Body of pancreas (tissue), 4 donors: ENCODE results near the gene DCP1A.

ENCODE experiments used
- POLR2A ChIP-seq, 3 donors: fragments of 450-650 bp; IDR thresholded peaks; one replicate each; pipeline ENCODE4 v1.6.1; 2016; ENCODE audit warnings: antibody characterized with exemption in 3 of 3, mild to moderate bottlenecking in 2 of 3
- TF ChIP-seq, protein P1 (sequence below), 7 experiments: fragments of 450-650 bp in 4 of 7; fragments of 200-600 bp in 3 of 7; sonication (generic) in 3 of 7; IDR thresholded peaks; one replicate each; pipeline ENCODE4 v1.5.1; 2016 to 2019; ENCODE audit warnings: antibody characterized with exemption in 7 of 7

GRCh38 chr3:53235545-53235944, 111.8 kb downstream of the DCP1A start:
- TF ChIP-seq, protein P1, sequence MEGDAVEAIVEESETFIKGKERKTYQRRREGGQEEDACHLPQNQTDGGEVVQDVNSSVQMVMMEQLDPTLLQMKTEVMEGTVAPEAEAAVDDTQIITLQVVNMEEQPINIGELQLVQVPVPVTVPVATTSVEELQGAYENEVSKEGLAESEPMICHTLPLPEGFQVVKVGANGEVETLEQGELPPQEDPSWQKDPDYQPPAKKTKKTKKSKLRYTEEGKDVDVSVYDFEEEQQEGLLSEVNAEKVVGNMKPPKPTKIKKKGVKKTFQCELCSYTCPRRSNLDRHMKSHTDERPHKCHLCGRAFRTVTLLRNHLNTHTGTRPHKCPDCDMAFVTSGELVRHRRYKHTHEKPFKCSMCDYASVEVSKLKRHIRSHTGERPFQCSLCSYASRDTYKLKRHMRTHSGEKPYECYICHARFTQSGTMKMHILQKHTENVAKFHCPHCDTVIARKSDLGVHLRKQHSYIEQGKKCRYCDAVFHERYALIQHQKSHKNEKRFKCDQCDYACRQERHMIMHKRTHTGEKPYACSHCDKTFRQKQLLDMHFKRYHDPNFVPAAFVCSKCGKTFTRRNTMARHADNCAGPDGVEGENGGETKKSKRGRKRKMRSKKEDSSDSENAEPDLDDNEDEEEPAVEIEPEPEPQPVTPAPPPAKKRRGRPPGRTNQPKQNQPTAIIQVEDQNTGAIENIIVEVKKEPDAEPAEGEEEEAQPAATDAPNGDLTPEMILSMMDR (IDR thresholded peaks at IDR 0.05), result no peak
- TF ChIP-seq POLR2A (IDR thresholded peaks at IDR 0.05), result no peak
